MM.1S (cell line): Measurements from ENCODE around the gene TPCN2.

ENCODE experiments used
- EZH2 ChIP-seq: fragments of 300-600 bp; sonication (generic); optimal IDR thresholded peaks from 2 replicates; pipeline ENCODE3; 2017; ENCODE audit warnings: low read depth, mild to moderate bottlenecking, antibody characterized with exemption, low read length, mixed read lengths
- EZH2phosphoT487 ChIP-seq: fragments of 300-600 bp; sonication (generic); IDR thresholded peaks from 2 replicates; pipeline ENCODE4 v1.6.1; 2018; ENCODE audit warnings: antibody characterized with exemption, low read length
- TF ChIP-seq, protein P1 (sequence below): fragments of 300-600 bp; sonication (generic); IDR thresholded peaks from 2 replicates; pipeline ENCODE4 v1.5.1; 2016; ENCODE audit warnings: antibody characterized with exemption, low read length, mixed read lengths

DNA sequence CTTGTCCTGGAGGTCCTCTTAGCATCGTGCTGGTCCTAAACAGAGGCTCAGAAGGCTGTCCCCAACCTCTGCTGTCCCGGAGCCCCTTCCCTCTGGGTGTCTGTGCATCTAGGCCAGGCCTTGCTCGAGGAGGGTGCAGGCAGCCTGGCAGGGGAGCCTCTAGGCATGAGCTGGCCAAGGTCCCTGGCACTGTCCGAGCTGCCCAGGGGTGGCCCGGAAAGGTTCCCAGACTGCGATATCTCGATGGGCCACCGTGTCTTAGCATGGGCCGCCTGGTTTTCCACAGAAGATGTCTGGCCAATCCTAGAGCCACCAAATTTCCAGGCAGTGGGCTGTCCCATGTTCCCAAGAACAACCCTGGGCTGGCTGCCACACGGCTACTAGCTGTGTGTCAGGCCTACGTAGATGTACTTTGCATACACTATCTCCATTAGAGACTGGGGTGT, 82.4 kb downstream of the TPCN2 start:
- TF ChIP-seq, protein P1, sequence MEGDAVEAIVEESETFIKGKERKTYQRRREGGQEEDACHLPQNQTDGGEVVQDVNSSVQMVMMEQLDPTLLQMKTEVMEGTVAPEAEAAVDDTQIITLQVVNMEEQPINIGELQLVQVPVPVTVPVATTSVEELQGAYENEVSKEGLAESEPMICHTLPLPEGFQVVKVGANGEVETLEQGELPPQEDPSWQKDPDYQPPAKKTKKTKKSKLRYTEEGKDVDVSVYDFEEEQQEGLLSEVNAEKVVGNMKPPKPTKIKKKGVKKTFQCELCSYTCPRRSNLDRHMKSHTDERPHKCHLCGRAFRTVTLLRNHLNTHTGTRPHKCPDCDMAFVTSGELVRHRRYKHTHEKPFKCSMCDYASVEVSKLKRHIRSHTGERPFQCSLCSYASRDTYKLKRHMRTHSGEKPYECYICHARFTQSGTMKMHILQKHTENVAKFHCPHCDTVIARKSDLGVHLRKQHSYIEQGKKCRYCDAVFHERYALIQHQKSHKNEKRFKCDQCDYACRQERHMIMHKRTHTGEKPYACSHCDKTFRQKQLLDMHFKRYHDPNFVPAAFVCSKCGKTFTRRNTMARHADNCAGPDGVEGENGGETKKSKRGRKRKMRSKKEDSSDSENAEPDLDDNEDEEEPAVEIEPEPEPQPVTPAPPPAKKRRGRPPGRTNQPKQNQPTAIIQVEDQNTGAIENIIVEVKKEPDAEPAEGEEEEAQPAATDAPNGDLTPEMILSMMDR, result no peak
- TF ChIP-seq EZH2 (no peak), EZH2phosphoT487 (no peak)
